ENCODE measurements around the gene HMGXB3. TPM values are rescaled to one million over a fixed set of nuclear protein-coding genes. Genes with fewer than 3 reads are reported as not detected.

Gene HMGXB3
- total and polyA plus RNA-seq, 2 of the 13 experiments (the other 11 are each of a cell fraction or from before 2014, with no cell fraction given): 18.8 to 23.8 TPM

GRCh38 chr5:150052956-150053712 lies 52.6 kb downstream of the HMGXB3 start:
- 96% methylated on average over 9 of the region's 9 CpGs for WGBS (ENCODE audit: low lambda C conversion rate)
- H3K4me1 ChIP-seq (ENCODE audit: insufficient read depth, low read length): no peaks in the 10 kb centered on the region
- H3K27me3 ChIP-seq (ENCODE audit: control insufficient read depth in 1 of 2, insufficient read depth in 2 of 2, low read length in 2 of 2): no peaks in the 10 kb centered on the region
- H3K36me3 ChIP-seq (replicated peaks in 1 of 2; ENCODE audit: control insufficient read depth in 1 of 2, insufficient read depth in 2 of 2, low read length in 2 of 2): peaks cover 31 to 62% of the 10 kb centered on the region in 2 experiments
- no peaks in the 10 kb centered on the region for H4K20me1 ChIP-seq (ENCODE audit: insufficient read depth, low read length)
- H3K4me2 ChIP-seq (ENCODE audit: low read depth, low read length): no peak overlapping the region
- H2AFZ ChIP-seq (ENCODE audit: low read length): no peak overlapping the region
- H3K9me3 ChIP-seq (ENCODE audit: low read length): no peaks in the 10 kb centered on the region
- no peak for FAIRE-seq
- H3K79me2 ChIP-seq (ENCODE audit: insufficient read depth, low read length): no peaks in the 10 kb centered on the region
- ChIA-PET POLR2A (interaction anchor here (2.2 kb wide), 1 partner anchor 27 kb away, joined by 6 read pairs; no protein-coding TSS in a partner anchor), CTCF (ENCODE audit: low intra/inter-chr PET ratio, low total read pairs) (no interaction called here)
- TF ChIP-seq PHF5A (CRISPR knock-in tag; IDR thresholded peaks at IDR 0.05; ENCODE audit: low read depth, unreplicated experiment): no peak
- no peak for TF ChIP-seq ZUFSP (CRISPR knock-in tag; IDR thresholded peaks at IDR 0.05; ENCODE audit: borderline replicate concordance)
- no peak for TF ChIP-seq GTF3A (CRISPR knock-in tag; conservative IDR thresholded peaks at IDR 0.05)
- TF ChIP-seq ZNF747 (CRISPR knock-in tag; IDR thresholded peaks at IDR 0.05; ENCODE audit: borderline replicate concordance): no peak
- DNase-seq (ENCODE audit: low spot score): no peak
- no peak overlapping the region for H3K27ac ChIP-seq (ENCODE audit: extremely low read length, insufficient read depth, low read length)
- H3K9ac ChIP-seq (ENCODE audit: insufficient read depth, low read depth, low read length): no peak overlapping the region
- intact Hi-C loops (cut with micrococcal nuclease; ENCODE audit: unreplicated experiment): no loop called here
- no TSS peak for BruUV-seq (replicated peaks)
- no peak overlapping the region for H3K4me3 ChIP-seq (replicated peaks in 1 of 3; ENCODE audit: insufficient read depth in 1 of 3, low read depth in 2 of 3, low read length in 3 of 3)
- no peak for ATAC-seq
- in situ Hi-C loops (cut with HindIII; ENCODE audit: extremely low pct_ligation_motif_present, low pct_unique_long_range_greater_than_20kb): no loop called here
